Stimulated activated CD4-positive, alpha-beta T cell treated with anti-CD3 and anti-CD28 coated beads, Interleukin-12 subunit alpha, Interleukin-12 subunit beta, amount 100 ng/mL, for 24 hours (primary cell): ENCODE measurements around the gene MSL2.
"Not testable (repeated sequence)": the region's sequence is repeated elsewhere in the genome, so short reads cannot be mapped to it uniquely, and the experiment has no call there.

ENCODE experiments used
- DNase-seq, 2 experiments: peaks; one replicate each; pipeline ENCODE4 v3.0.0-alpha.2; 2020; ENCODE audit warnings: low read depth in 2 of 2

Gene MSL2, protein sequence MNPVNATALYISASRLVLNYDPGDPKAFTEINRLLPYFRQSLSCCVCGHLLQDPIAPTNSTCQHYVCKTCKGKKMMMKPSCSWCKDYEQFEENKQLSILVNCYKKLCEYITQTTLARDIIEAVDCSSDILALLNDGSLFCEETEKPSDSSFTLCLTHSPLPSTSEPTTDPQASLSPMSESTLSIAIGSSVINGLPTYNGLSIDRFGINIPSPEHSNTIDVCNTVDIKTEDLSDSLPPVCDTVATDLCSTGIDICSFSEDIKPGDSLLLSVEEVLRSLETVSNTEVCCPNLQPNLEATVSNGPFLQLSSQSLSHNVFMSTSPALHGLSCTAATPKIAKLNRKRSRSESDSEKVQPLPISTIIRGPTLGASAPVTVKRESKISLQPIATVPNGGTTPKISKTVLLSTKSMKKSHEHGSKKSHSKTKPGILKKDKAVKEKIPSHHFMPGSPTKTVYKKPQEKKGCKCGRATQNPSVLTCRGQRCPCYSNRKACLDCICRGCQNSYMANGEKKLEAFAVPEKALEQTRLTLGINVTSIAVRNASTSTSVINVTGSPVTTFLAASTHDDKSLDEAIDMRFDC

GRCh38 chr3:136196064-136196400 is at the start of gene MSL2:
Gene MSL2 (minus strand): TSS chr3:136196335. CDS start chr3:136195113, 1,222 bp downstream.
- no peak for DNase-seq

GRCh38 chr3:136245691-136246090 is 49.6 kb upstream of the MSL2 start:
- DNase-seq = no peak

DNA sequence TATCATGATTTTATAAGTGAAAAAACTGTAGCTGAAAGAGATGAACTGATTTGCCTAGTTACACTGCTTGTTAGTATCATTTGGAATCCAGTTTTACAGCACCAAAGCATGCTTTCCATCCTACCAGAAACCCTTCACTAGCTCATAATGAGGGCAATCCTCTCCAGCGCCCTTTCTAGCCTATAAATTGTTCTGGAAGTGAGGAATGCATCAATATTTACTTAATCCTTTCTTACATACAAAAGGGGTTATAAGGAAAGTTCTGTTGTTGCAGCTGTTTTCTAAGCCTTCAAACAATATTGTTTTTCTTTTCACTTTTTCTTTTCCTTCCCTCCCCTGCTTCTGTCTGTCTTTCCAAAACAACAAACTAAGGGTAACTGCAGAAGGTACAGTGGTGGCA is 43.0 kb upstream of the MSL2 start:
- DNase-seq = no peak

GRCh38 chr3:136237961-136238649 is 42.0 kb upstream of the MSL2 start:
- no peak for DNase-seq

- no peak for DNase-seq
These were observed 41.0 kb upstream of the MSL2 start for GRCh38 chr3:136237103-136237502.

- no peak for DNase-seq
These were observed 40.0 kb upstream of the MSL2 start for GRCh38 chr3:136236109-136236508.

DNA sequence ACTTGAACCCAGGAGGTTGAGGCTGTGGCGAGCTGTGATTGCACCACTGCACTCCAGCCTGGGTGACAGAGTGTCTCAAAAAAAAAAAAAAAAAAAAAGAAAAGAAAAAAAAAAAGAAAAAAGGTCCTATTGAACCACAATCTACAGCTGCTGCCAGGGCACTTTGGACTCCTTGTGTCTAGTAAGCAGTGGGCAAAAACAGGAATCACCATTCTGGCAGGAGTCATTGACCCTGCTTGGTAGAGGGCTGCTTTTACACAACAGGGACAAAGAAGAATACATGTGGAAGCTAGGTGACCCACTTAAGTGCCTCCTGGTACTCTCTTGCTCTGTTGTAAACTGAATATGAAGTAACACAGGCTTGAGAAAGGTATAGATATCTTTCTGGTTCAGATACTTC is 39.4 kb upstream of the MSL2 start:
- DNase-seq = no peak

DNA sequence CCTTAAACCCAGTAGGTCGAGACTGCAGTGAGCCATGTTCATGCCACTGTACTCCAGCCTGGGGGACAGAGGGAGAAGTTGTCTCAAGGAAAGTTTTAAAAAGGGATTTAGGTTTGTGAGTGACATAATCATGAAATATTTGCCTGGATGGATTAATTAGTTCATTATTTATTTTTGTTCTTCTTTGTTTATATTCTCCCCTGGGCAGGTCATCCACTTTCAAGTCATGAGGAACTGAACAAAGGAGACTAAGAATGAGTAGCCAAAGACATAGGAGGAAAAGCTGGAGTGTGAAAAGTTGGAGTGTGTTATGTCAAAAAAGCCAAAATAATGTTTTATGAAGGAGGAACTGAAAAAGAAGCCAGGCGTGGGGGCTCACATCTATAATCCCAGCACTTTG is 36.3 kb upstream of the MSL2 start:
- no peak for DNase-seq

GRCh38 chr3:136222746-136223145 is 26.6 kb upstream of the MSL2 start:
- DNase-seq = not testable (repeated sequence)

GRCh38 chr3:136211547-136211946 is 15.4 kb upstream of the MSL2 start:
- no peak for DNase-seq

DNA sequence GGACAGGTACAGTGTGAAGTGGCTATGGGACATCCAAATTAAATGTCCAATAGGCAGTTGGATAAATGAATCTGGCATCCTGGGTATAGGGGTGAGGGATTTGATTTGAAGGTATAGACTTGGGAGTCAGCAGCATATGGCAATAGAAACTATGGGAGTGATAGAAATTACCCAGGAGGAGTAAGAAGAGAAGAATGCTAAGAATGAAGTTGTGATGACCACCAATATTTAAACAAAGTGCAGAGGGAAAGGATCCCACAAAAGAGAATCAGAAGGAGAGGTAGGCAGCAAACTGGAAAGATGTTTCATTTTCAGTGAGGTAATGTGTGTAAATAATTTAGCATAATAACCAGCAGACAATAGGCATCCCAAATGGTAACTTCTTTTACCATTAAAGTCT is 13.8 kb upstream of the MSL2 start:
- no peak for DNase-seq

GRCh38 chr3:136207489-136208115 is 11.5 kb upstream of the MSL2 start:
- DNase-seq = no peak

GRCh38 chr3:136199219-136199618 is 3.1 kb upstream of the MSL2 start:
- not testable (repeated sequence) for DNase-seq

GRCh38 chr3:136198462-136199078 is 2.4 kb upstream of the MSL2 start:
- not testable (repeated sequence) for DNase-seq

DNA sequence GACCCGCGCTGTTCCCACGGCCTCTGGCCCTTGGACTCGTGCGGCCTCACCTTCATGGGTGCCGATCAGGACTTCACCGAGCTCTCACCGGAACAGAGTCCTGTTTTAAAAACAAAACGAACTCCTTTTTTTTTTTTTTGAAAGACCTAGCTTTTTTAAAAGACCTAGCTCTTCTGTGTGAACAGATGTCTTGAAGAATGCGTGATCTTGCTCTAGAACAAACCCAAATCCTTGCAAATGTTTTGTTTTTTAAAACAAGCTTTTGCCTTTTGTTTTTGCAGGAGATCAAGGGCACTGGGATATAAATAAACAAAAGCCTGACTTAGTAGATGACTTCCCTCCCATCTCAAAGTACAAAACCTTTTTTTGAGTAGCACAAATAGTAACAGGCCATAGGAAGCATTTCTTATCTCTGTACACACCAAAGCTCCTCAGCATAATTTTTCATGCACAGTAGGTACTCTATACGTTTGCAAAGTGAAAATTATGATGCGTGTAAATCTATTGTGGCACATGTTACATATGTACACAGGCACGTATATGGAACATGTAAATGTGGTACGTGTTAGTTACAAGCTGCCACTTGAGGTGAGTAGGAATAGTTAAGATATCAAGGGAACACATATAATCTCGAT is 1.1 kb upstream of the MSL2 start:
- no peak for DNase-seq

DNA sequence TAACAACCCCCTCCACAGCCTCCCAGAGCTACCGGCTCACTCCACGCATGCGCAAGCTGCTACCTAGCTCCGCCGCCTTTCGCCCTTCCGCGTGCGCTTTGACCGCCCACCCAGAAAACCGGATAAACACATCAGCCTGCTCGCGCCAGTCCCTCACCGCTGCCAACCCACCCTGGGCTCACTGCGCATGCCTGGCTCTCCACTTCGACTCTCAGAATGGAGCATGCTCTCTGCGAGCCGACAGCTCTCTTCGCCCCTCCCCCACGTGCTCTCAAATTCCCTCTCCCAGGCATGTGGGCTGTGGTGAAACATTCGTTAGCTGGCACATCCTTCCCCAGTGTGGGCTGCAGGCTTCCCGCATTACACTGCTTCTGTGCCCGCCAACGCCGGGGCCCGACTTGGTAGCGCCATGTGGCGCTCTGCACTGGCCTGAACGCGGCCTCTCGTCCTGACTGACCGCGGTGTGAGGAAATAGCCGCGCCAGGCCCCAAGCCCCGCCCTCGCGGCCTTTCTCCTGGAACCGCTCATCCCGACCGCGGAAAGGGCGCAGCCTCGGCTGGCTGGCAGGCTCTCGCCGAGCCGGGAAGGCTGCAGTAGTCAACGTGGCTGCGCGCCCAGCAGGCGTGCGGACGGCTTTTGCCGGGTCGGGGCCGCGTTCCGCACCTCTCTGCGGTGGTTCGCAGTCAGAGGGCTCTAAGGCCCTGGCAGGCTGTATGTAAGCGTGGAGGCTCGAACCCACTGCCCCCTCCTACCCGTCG is 445 bp upstream of the MSL2 start:
- DNase-seq = peak; percentile 100

- peak in 1 of 2 experiments; percentile 52 for DNase-seq
These were observed 674 bp downstream of the MSL2 start for GRCh38 chr3:136195258-136196063.

DNA sequence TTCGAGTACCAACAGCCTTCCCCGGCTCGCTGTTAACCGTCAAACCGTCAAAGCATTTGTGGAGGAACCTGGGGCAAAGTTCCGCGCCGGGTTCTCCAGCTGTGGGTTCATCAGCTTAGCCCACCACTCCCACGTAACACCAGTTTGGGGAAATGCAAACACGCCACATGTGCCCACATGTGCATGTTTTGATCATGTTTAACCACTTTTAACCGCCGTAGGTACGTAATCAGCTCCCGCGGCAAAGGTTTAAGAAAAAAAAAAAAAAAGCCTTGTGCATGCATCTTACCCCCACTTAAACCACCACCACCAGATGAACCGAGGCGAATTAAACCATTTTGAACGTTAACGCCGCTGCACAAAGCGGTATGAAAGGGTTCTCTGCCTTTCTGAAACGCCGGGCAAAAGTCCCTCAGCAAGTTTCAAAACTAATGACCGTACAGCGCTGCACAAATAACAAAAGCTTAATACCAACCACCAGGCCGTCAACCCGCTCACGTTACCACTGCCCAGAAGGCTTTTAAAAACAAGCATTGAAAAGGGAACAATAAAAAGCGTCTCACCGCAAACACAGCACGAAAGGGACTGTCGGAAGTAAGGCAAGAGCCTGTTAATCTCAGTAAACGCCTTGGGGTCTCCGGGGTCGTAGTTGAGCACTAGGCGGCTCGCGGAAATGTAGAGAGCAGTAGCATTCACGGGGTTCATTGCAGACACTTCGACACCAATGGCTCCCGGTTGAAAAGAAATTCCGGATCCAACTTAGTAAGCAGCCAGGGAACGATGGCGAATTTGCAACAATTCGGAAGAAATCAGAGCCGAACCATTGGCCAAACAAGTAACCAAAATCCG is 1.5 kb downstream of the MSL2 start:
- peak; percentile 37 to 50 for DNase-seq
